Panc1 (cell line): ENCODE measurements around the gene SIM2. TPM values are rescaled to one million over a fixed set of nuclear protein-coding genes. Genes with fewer than 3 reads are reported as not detected.

Source experiments
- ATAC-seq: fragments of 200-7000 bp; cut with Tn5 transposase; 2 replicates; pipeline ENCODE4 v1.9.1; 2020; ENCODE audit warnings: mild to moderate bottlenecking, moderate library complexity
- BruUV-seq: library from RNA; stranded (reverse); fragments of 400-500 nt; replicated peaks from 2 replicates; lab custom pipeline; 2021; lab: Mats Ljungman, UMichigan
- CTCF ChIA-PET: fragments of 300-600 bp; sonication (Branson Sonifier 250); formaldehyde crosslinking; loops from one replicate; lab custom pipeline; 2022; ENCODE audit warnings: antibody characterized with exemption; lab: Charles Lee
- POLR2A ChIA-PET: fragments of 300-600 bp; sonication (Branson Sonifier 250); formaldehyde crosslinking; loops from one replicate; lab custom pipeline; 2022; ENCODE audit warnings: antibody characterized with exemption; lab: Charles Lee
- DNase-seq: peaks from one replicate; pipeline ENCODE4 v3.0.0-alpha.2; 2010; ENCODE audit warnings: low read depth, low spot score
- H3K27ac ChIP-seq: 2 replicates; pipeline ENCODE4 v1.5.1; 2011; ENCODE audit warnings: mild to moderate bottlenecking, low read length, inconsistent platforms
- H3K27me3 ChIP-seq: fragments of 200-500 bp; sonication (Bioruptor generic); 2 replicates; pipeline ENCODE4 v1.6.0; 2014; ENCODE audit warnings: low read length, inconsistent platforms; ENCODE audit not compliant: control insufficient read depth, insufficient read depth
- H3K36me3 ChIP-seq: fragments of 200-500 bp; sonication (Bioruptor generic); 2 replicates; pipeline ENCODE4 v1.5.1; 2014; ENCODE audit warnings: inconsistent platforms, mild to moderate bottlenecking, low read length, moderate library complexity; ENCODE audit not compliant: control insufficient read depth, insufficient read depth
- H3K4me1 ChIP-seq: 2 replicates; pipeline ENCODE4 v1.5.1; 2011; ENCODE audit warnings: inconsistent platforms, mild to moderate bottlenecking, low read length, moderate library complexity; ENCODE audit not compliant: control insufficient read depth, insufficient read depth
- H3K4me3 ChIP-seq, 2 experiments: 2 replicates each; pipeline ENCODE4 v1.5.1; 2011 to 2012; ENCODE audit warnings: low read depth in 2 of 2, low read length in 2 of 2, mild to moderate bottlenecking in 2 of 2, inconsistent platforms in 1 of 2, moderate library complexity in 1 of 2
- H3K9me3 ChIP-seq: fragments of 200-500 bp; sonication (Bioruptor generic); 2 replicates; pipeline ENCODE4 v1.5.1; 2014; ENCODE audit warnings: low read depth, mild to moderate bottlenecking, inconsistent platforms, low read length, moderate library complexity; ENCODE audit not compliant: control insufficient read depth, insufficient read depth
- POLR2AphosphoS5 ChIP-seq: IDR thresholded peaks from 2 replicates; pipeline ENCODE4 v1.6.1; 2012; ENCODE audit warnings: mild to moderate bottlenecking, low read depth, low read length, moderate library complexity
- SIN3A ChIP-seq: IDR thresholded peaks from 2 replicates; pipeline ENCODE4 v1.6.1; 2012; ENCODE audit warnings: low read depth, mild to moderate bottlenecking, low read length, moderate library complexity, borderline replicate concordance; ENCODE audit not compliant: insufficient read depth
- TCF7L2 ChIP-seq: IDR thresholded peaks from 2 replicates; pipeline ENCODE4 v1.6.1; 2011; ENCODE audit warnings: mild to moderate bottlenecking, low read depth, low read length, inconsistent platforms
- in situ Hi-C: cut with HindIII; loops from 2 replicates; pipeline ENCODE4 v1.10.0; 2016; ENCODE audit warnings: low sequenced_read_pairs, low pct_unique_long_range_greater_than_20kb
- intact Hi-C: fragments of 100-400 bp; cut with micrococcal nuclease; formaldehyde crosslinking; loops from one replicate; pipeline ENCODE4 v1.10.0; 2022; ENCODE audit not compliant: unreplicated experiment
- total RNA-seq: library from RNA; stranded (reverse); gene quantifications from one replicate; pipeline ENCODE4 v1.2.1, GENCODE V29; 2021; ENCODE audit not compliant: unreplicated experiment
- TF ChIP-seq, protein P1 (sequence below), 2 experiments: IDR thresholded peaks; 2 replicates each; pipeline ENCODE4 v1.6.1; 2011 to 2012; ENCODE audit warnings: low read depth in 2 of 2, control low read depth in 1 of 2, low read length in 1 of 2, mild to moderate bottlenecking in 1 of 2, moderate library complexity in 1 of 2; ENCODE audit not compliant: insufficient read depth in 1 of 2
- TF ChIP-seq, protein P2 (sequence below): fragments of 450-650 bp; IDR thresholded peaks from 2 replicates; pipeline ENCODE4 v1.5.1; 2017; ENCODE audit warnings: mild to moderate bottlenecking

Gene SIM2
- total RNA-seq, 1 experiment from 2014 or later, result 11.5 TPM

GRCh38 chr21:36664662-36664990, 34.3 kb upstream of the SIM2 start:
- DNase-seq (no peak), ATAC-seq (no peak)
- intact Hi-C loops (no loop called here), in situ Hi-C loops (no loop called here)
- no peak overlapping the region for H3K4me3 ChIP-seq
- H3K36me3 ChIP-seq, result no peaks in the 10 kb centered on the region
- TF ChIP-seq, protein P1, sequence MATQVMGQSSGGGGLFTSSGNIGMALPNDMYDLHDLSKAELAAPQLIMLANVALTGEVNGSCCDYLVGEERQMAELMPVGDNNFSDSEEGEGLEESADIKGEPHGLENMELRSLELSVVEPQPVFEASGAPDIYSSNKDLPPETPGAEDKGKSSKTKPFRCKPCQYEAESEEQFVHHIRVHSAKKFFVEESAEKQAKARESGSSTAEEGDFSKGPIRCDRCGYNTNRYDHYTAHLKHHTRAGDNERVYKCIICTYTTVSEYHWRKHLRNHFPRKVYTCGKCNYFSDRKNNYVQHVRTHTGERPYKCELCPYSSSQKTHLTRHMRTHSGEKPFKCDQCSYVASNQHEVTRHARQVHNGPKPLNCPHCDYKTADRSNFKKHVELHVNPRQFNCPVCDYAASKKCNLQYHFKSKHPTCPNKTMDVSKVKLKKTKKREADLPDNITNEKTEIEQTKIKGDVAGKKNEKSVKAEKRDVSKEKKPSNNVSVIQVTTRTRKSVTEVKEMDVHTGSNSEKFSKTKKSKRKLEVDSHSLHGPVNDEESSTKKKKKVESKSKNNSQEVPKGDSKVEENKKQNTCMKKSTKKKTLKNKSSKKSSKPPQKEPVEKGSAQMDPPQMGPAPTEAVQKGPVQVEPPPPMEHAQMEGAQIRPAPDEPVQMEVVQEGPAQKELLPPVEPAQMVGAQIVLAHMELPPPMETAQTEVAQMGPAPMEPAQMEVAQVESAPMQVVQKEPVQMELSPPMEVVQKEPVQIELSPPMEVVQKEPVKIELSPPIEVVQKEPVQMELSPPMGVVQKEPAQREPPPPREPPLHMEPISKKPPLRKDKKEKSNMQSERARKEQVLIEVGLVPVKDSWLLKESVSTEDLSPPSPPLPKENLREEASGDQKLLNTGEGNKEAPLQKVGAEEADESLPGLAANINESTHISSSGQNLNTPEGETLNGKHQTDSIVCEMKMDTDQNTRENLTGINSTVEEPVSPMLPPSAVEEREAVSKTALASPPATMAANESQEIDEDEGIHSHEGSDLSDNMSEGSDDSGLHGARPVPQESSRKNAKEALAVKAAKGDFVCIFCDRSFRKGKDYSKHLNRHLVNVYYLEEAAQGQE (IDR thresholded peaks at IDR 0.05; ENCODE audit: insufficient read depth in 1 of 2, low read depth in 2 of 2, low read length in 1 of 2), result no peak
- TF ChIP-seq TCF7L2 (no peak), POLR2AphosphoS5 (no peak), SIN3A (no peak)
- TF ChIP-seq, protein P2, sequence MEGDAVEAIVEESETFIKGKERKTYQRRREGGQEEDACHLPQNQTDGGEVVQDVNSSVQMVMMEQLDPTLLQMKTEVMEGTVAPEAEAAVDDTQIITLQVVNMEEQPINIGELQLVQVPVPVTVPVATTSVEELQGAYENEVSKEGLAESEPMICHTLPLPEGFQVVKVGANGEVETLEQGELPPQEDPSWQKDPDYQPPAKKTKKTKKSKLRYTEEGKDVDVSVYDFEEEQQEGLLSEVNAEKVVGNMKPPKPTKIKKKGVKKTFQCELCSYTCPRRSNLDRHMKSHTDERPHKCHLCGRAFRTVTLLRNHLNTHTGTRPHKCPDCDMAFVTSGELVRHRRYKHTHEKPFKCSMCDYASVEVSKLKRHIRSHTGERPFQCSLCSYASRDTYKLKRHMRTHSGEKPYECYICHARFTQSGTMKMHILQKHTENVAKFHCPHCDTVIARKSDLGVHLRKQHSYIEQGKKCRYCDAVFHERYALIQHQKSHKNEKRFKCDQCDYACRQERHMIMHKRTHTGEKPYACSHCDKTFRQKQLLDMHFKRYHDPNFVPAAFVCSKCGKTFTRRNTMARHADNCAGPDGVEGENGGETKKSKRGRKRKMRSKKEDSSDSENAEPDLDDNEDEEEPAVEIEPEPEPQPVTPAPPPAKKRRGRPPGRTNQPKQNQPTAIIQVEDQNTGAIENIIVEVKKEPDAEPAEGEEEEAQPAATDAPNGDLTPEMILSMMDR, result no peak
- no TSS peak for BruUV-seq
- ChIA-PET POLR2A (no interaction called here), CTCF (no interaction called here)
- no peaks in the 10 kb centered on the region; the same call in 1 of the 2 replicates for H3K4me1 ChIP-seq
- no peaks in the 10 kb centered on the region for H3K27me3 ChIP-seq
- no peak overlapping the region for H3K27ac ChIP-seq
- no peaks in the 10 kb centered on the region for H3K9me3 ChIP-seq

DNA sequence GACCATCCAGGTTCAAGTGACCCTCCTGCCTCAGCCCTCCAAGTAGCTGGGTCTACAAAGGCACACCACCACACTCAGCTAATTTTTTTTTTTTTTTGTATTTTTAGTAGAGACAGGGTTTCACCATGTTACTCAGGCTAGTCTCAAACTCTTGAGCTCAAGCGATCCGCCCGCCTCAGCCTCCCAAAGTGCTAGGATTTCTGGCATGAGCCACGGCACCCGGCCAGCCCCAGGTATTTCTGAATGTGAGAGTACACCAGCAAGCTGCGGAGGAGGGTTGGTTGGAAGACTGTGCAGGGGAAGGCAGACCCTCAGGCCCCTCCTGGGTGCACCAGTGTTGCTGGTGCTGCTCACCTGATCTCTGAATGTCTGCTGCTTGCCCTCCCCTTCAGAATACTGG, 33.1 kb upstream of the SIM2 start:
- intact Hi-C loops (no loop called here), in situ Hi-C loops (no loop called here)
- Histone ChIP-seq H3K27me3 (no peaks in the 10 kb centered on the region), H3K4me3 (no peak overlapping the region), H3K4me1 (no peaks in the 10 kb centered on the region; the same call in 1 of the 2 replicates), H3K9me3 (no peaks in the 10 kb centered on the region), H3K36me3 (no peaks in the 10 kb centered on the region), H3K27ac (no peak overlapping the region)
- TF ChIP-seq, protein P2, result no peak
- TF ChIP-seq, protein P1 (IDR thresholded peaks at IDR 0.05; ENCODE audit: insufficient read depth in 1 of 2, low read depth in 2 of 2, low read length in 1 of 2), result no peak
- TF ChIP-seq SIN3A (no peak), TCF7L2 (no peak)
- POLR2A ChIA-PET, result no interaction called here
- ATAC-seq (no peak), DNase-seq (no peak)
- BruUV-seq, result no TSS peak
- CTCF ChIA-PET, result no interaction called here
